Ishikawa (cell line): ENCODE results near the gene GRIK4.

Experiments used
- CEBPB ChIP-seq: IDR thresholded peaks from 2 replicates; pipeline ENCODE4 v1.6.1; 2012
- CREB1 ChIP-seq: IDR thresholded peaks from 2 replicates; pipeline ENCODE4 v1.6.1; 2012; ENCODE audit warnings: low read depth
- EP300 ChIP-seq: IDR thresholded peaks from 2 replicates; pipeline ENCODE4 v1.6.1; 2012; ENCODE audit warnings: borderline replicate concordance
- NFIC ChIP-seq: IDR thresholded peaks from 2 replicates; pipeline ENCODE4 v1.6.1; 2012
- RAD21 ChIP-seq: IDR thresholded peaks from 2 replicates; pipeline ENCODE4 v1.6.1; 2012; ENCODE audit warnings: low read depth
- REST ChIP-seq: IDR thresholded peaks from 2 replicates; pipeline ENCODE4 v1.6.1; 2012; ENCODE audit warnings: low read depth, mild to moderate bottlenecking
- TAF1 ChIP-seq: IDR thresholded peaks from 2 replicates; pipeline ENCODE4 v1.6.1; 2012; ENCODE audit warnings: low read depth, mild to moderate bottlenecking
- TCF12 ChIP-seq: IDR thresholded peaks from 2 replicates; pipeline ENCODE4 v1.6.1; 2012; ENCODE audit warnings: low read depth
- TEAD4 ChIP-seq: IDR thresholded peaks from 2 replicates; pipeline ENCODE4 v1.6.1; 2012
- YY1 ChIP-seq: IDR thresholded peaks from 2 replicates; pipeline ENCODE4 v1.6.1; 2012; ENCODE audit warnings: low read depth
- ZBTB7A ChIP-seq: IDR thresholded peaks from 2 replicates; pipeline ENCODE4 v1.6.1; 2012; ENCODE audit warnings: low read depth
- TF ChIP-seq, protein P1 (sequence below): IDR thresholded peaks from 2 replicates; pipeline ENCODE4 v1.6.1; 2012
- TF ChIP-seq, protein P2 (sequence below): IDR thresholded peaks from 2 replicates; pipeline ENCODE4 v1.6.1; 2012

- TF ChIP-seq EP300 (no peak), TAF1 (no peak), CREB1 (no peak), RAD21 (no peak), YY1 (no peak), CEBPB (no peak), NFIC (no peak), TCF12 (no peak), TEAD4 (no peak), ZBTB7A (no peak), REST (no peak)
- TF ChIP-seq, protein P1, sequence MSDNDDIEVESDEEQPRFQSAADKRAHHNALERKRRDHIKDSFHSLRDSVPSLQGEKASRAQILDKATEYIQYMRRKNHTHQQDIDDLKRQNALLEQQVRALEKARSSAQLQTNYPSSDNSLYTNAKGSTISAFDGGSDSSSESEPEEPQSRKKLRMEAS, result no peak
- TF ChIP-seq, protein P2, sequence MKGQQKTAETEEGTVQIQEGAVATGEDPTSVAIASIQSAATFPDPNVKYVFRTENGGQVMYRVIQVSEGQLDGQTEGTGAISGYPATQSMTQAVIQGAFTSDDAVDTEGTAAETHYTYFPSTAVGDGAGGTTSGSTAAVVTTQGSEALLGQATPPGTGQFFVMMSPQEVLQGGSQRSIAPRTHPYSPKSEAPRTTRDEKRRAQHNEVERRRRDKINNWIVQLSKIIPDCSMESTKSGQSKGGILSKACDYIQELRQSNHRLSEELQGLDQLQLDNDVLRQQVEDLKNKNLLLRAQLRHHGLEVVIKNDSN, result no peak
These were observed 228.8 kb downstream of the GRIK4 start for GRCh38 chr11:120740380-120740779.
